OCI-LY7 (cell line): ENCODE results near the gene TMEM147. TPM values are rescaled to one million over a fixed set of nuclear protein-coding genes. Genes with fewer than 3 reads are reported as not detected.

Experiments used
- BruUV-seq: library from RNA; stranded (reverse); fragments of 400-500 nt; replicated peaks from 2 replicates; lab custom pipeline; 2021; lab: Mats Ljungman, UMichigan
- CTCF ChIA-PET: fragments of 300-600 bp; sonication (Branson Sonifier 250); formaldehyde crosslinking; loops from one replicate; lab custom pipeline; 2022; ENCODE audit warnings: antibody characterized with exemption; ENCODE audit not compliant: unreplicated experiment; lab: Charles Lee
- POLR2A ChIA-PET: fragments of 300-600 bp; sonication (Branson Sonifier 250); formaldehyde crosslinking; loops from one replicate; lab custom pipeline; 2022; ENCODE audit warnings: antibody characterized with exemption; lab: Charles Lee
- DNase-seq: peaks from one replicate; pipeline ENCODE4 v3.0.0-alpha.2; 2015; ENCODE audit warnings: low spot score
- H2AFZ ChIP-seq: fragments of 200-600 bp; sonication (generic), shearing (Covaris generic); 2 replicates; pipeline ENCODE4 v1.6.1; 2014; ENCODE audit warnings: mild to moderate bottlenecking, antibody characterized with exemption, low read length, moderate library complexity
- H3K27ac ChIP-seq: fragments of 200-600 bp; sonication (generic); 2 replicates; pipeline ENCODE4 v1.5.1; 2014; ENCODE audit warnings: mixed run types, low read depth, mild to moderate bottlenecking, moderate library complexity, low read length, inconsistent platforms; ENCODE audit not compliant: poor library complexity, severe bottlenecking
- H3K36me3 ChIP-seq: fragments of 200-600 bp; sonication (generic); 2 replicates; pipeline ENCODE4 v1.6.1; 2014; ENCODE audit warnings: mild to moderate bottlenecking, antibody characterized with exemption, low read length, moderate library complexity, mixed read lengths; ENCODE audit not compliant: insufficient read depth
- H3K4me1 ChIP-seq: fragments of 200-600 bp; sonication (generic); 2 replicates; pipeline ENCODE4 v1.5.1; 2014; ENCODE audit warnings: mild to moderate bottlenecking, low read length; ENCODE audit not compliant: insufficient read depth, poor library complexity, severe bottlenecking
- H3K4me2 ChIP-seq: fragments of 200-600 bp; sonication (generic); 2 replicates; pipeline ENCODE4 v1.6.1; 2014; ENCODE audit warnings: mild to moderate bottlenecking, low read length
- H3K4me3 ChIP-seq: fragments of 200-600 bp; sonication (generic); 2 replicates; pipeline ENCODE4 v1.5.1; 2014; ENCODE audit warnings: mild to moderate bottlenecking, low read depth, low read length; ENCODE audit not compliant: poor library complexity, severe bottlenecking
- H3K79me2 ChIP-seq: fragments of 200-600 bp; sonication (generic); 2 replicates; pipeline ENCODE4 v1.6.1; 2016; ENCODE audit warnings: low read depth, mild to moderate bottlenecking, low read length, moderate library complexity, mixed read lengths; ENCODE audit not compliant: insufficient read depth
- H3K9me2 ChIP-seq: fragments of 200-600 bp; sonication (generic); 2 replicates; pipeline ENCODE4 v1.6.1; 2016; ENCODE audit warnings: mild to moderate bottlenecking, low read length, mixed read lengths; ENCODE audit not compliant: insufficient read depth
- H3K9me3 ChIP-seq: fragments of 200-600 bp; sonication (generic); 2 replicates; pipeline ENCODE4 v1.6.1; 2014; ENCODE audit warnings: mild to moderate bottlenecking, mixed run types, low read length, mixed read lengths
- H4K20me1 ChIP-seq: fragments of 200-600 bp; sonication (generic); 2 replicates; pipeline ENCODE4 v1.6.1; 2014; ENCODE audit warnings: mild to moderate bottlenecking, antibody characterized with exemption, low read length, moderate library complexity, mixed read lengths; ENCODE audit not compliant: insufficient read depth
- CTCF ChIP-seq: fragments of 200-600 bp; sonication (generic); conservative IDR thresholded peaks from 2 replicates; pipeline ENCODE4 v1.5.1; 2014; ENCODE audit warnings: mild to moderate bottlenecking, antibody characterized with exemption, low read length, moderate library complexity, mixed read lengths
- EZH2phosphoT487 ChIP-seq: fragments of 200-600 bp; sonication (generic); IDR thresholded peaks from 2 replicates; pipeline ENCODE4 v1.6.1; 2018; ENCODE audit warnings: low read depth, borderline replicate concordance, mild to moderate bottlenecking, mixed run types, antibody characterized with exemption, low read length, moderate library complexity, mixed read lengths
- intact Hi-C: fragments of 100-400 bp; cut with micrococcal nuclease; formaldehyde crosslinking; loops from one replicate; pipeline ENCODE4 v1.10.0; 2022; ENCODE audit not compliant: unreplicated experiment
- total RNA-seq, 2 experiments: library from RNA; depleted of rRNA in 1 of 2; stranded (reverse); fragments of >200 nt in 1 of 2; shearing (Covaris generic) in 1 of 2; gene quantifications; 2 replicates each; pipeline ENCODE4 v1.2.3, GENCODE V29; 2014 to 2022

The TMEM147 gene
- total RNA-seq, 2 experiments from 2014 or later: 47.1 to 83.2 TPM

GRCh38 chr19:35553385-35554000 lies 8.1 kb downstream of the TMEM147 start:
- TF ChIP-seq CTCF (no peak), EZH2phosphoT487 (no peak)
- H3K9me2 ChIP-seq: no peaks in the 10 kb centered on the region
- no peaks in the 10 kb centered on the region for H4K20me1 ChIP-seq
- H3K79me2 ChIP-seq: no peaks in the 10 kb centered on the region
- no peak overlapping the region for H3K4me3 ChIP-seq
- POLR2A ChIA-PET: no interaction called here
- no peaks in the 10 kb centered on the region for H3K36me3 ChIP-seq
- H3K4me2 ChIP-seq: no peak overlapping the region
- peaks cover 7% of the 10 kb centered on the region for H3K4me1 ChIP-seq
- H3K27ac ChIP-seq: no peak overlapping the region
- no peak for DNase-seq
- no peaks in the 10 kb centered on the region for H3K9me3 ChIP-seq
- CTCF ChIA-PET: no interaction called here
- intact Hi-C loops: no loop called here
- BruUV-seq: no TSS peak
- no peak overlapping the region for H2AFZ ChIP-seq

- POLR2A ChIA-PET: no interaction called here
- no peaks in the 10 kb centered on the region for H4K20me1 ChIP-seq
- no peak overlapping the region for H3K4me2 ChIP-seq
- H3K79me2 ChIP-seq: no peaks in the 10 kb centered on the region
- no peak overlapping the region for H2AFZ ChIP-seq
- H3K36me3 ChIP-seq: no peaks in the 10 kb centered on the region
- CTCF ChIA-PET: no interaction called here
- TF ChIP-seq CTCF (no peak), EZH2phosphoT487 (no peak)
- no TSS peak for BruUV-seq
- H3K9me3 ChIP-seq: no peaks in the 10 kb centered on the region
- H3K4me3 ChIP-seq: no peak overlapping the region
- H3K4me1 ChIP-seq: peaks cover 13% of the 10 kb centered on the region
- intact Hi-C loops: no loop called here
- no peak overlapping the region for H3K27ac ChIP-seq
- DNase-seq: no peak
- H3K9me2 ChIP-seq: no peaks in the 10 kb centered on the region
Measured at GRCh38 chr19:35554076-35554475, 8.7 kb downstream of the TMEM147 start.

GRCh38 chr19:35555301-35556005 lies 10.0 kb downstream of the TMEM147 start:
- no peak overlapping the region for H3K4me2 ChIP-seq
- no peaks in the 10 kb centered on the region for H3K36me3 ChIP-seq
- BruUV-seq: no TSS peak
- peak; percentile 51 for DNase-seq
- H2AFZ ChIP-seq: no peak overlapping the region
- no peaks in the 10 kb centered on the region for H4K20me1 ChIP-seq
- intact Hi-C loops: loop anchor here (5.0 kb wide), 1 partner anchor 72 kb away; the partner anchor contains the start of gene RBM42
- H3K9me3 ChIP-seq: no peaks in the 10 kb centered on the region
- peak; percentile 66 for TF ChIP-seq CTCF
- no peak for TF ChIP-seq EZH2phosphoT487
- CTCF ChIA-PET: no interaction called here
- no peak overlapping the region for H3K4me3 ChIP-seq
- peaks cover 18% of the 10 kb centered on the region for H3K4me1 ChIP-seq
- POLR2A ChIA-PET: no interaction called here
- no peaks in the 10 kb centered on the region for H3K9me2 ChIP-seq
- H3K79me2 ChIP-seq: no peaks in the 10 kb centered on the region
- H3K27ac ChIP-seq: no peak overlapping the region
